Neural progenitor cell (in vitro differentiated cells): Measurements from ENCODE around the gene SAMD3. TPM values are rescaled to one million over a fixed set of nuclear protein-coding genes. Genes with fewer than 3 reads are reported as not detected.
"Not testable (repeated sequence)": the region's sequence is repeated elsewhere in the genome, so short reads cannot be mapped to it uniquely, and the experiment has no call there.

Experiments
- DNase-seq: peaks from one replicate; pipeline ENCODE4 v3.0.0-alpha.2; 2016; ENCODE audit warnings: low spot score
- H2AFZ ChIP-seq: fragments of 200-600 bp; sonication (generic); replicated peaks from 2 replicates; pipeline ENCODE4 v1.6.1; 2016; ENCODE audit warnings: antibody characterized with exemption
- H3F3A ChIP-seq: fragments of 200-600 bp; sonication (generic); 2 replicates; pipeline ENCODE4 v1.6.1; 2016; ENCODE audit warnings: antibody characterized with exemption, low read depth
- H3K27ac ChIP-seq: fragments of 200-600 bp; sonication (generic); 2 replicates; pipeline ENCODE4 v1.5.1; 2016; ENCODE audit warnings: mild to moderate bottlenecking
- H3K27me3 ChIP-seq: fragments of 200-600 bp; sonication (generic); 2 replicates; pipeline ENCODE4 v1.6.1; 2016; ENCODE audit warnings: mild to moderate bottlenecking, moderate library complexity
- H3K36me3 ChIP-seq: fragments of 200-600 bp; sonication (generic); 2 replicates; pipeline ENCODE4 v1.5.1; 2016
- H3K4me1 ChIP-seq: fragments of 200-600 bp; sonication (generic); 2 replicates; pipeline ENCODE4 v1.6.1; 2016; ENCODE audit warnings: mixed run types
- H3K4me2 ChIP-seq: fragments of 200-600 bp; sonication (generic); 2 replicates; pipeline ENCODE4 v1.6.1; 2016
- H3K4me3 ChIP-seq: fragments of 200-600 bp; sonication (generic); 2 replicates; pipeline ENCODE4 v1.5.1; 2016
- H3K79me2 ChIP-seq: fragments of 200-600 bp; sonication (generic); 2 replicates; pipeline ENCODE4 v1.6.1; 2016; ENCODE audit warnings: low read depth
- H3K9ac ChIP-seq: fragments of 200-600 bp; sonication (generic); 2 replicates; pipeline ENCODE4 v1.6.1; 2016
- H3K9me3 ChIP-seq: fragments of 200-600 bp; sonication (generic); 2 replicates; pipeline ENCODE4 v1.5.1; 2016; ENCODE audit warnings: low read depth
- H4K20me1 ChIP-seq: fragments of 200-600 bp; sonication (generic); 2 replicates; pipeline ENCODE4 v1.6.1; 2016; ENCODE audit warnings: low read depth
- H3K27ac Mint-ChIP-seq: 3 replicates; pipeline ENCODE4 v1.8.0; 2021; ENCODE audit warnings: mixed read lengths
- H3K27me3 Mint-ChIP-seq: 2 replicates; pipeline ENCODE4 v1.8.0; 2022; ENCODE audit warnings: low read depth, mild to moderate bottlenecking, inconsistent platforms, moderate library complexity, mixed read lengths; ENCODE audit not compliant: insufficient read depth
- H3K36me3 Mint-ChIP-seq: 3 replicates; pipeline ENCODE4 v1.8.0; 2021; ENCODE audit warnings: mixed read lengths
- H3K4me1 Mint-ChIP-seq: 3 replicates; pipeline ENCODE4 v1.8.0; 2021; ENCODE audit warnings: mixed read lengths
- H3K4me3 Mint-ChIP-seq: 3 replicates; pipeline ENCODE4 v1.8.0; 2021; ENCODE audit warnings: mild to moderate bottlenecking, moderate library complexity, mixed read lengths
- H3K9me3 Mint-ChIP-seq: 3 replicates; pipeline ENCODE4 v1.8.0; 2020; ENCODE audit warnings: mixed read lengths
- CTCF ChIP-seq: fragments of 200-600 bp; sonication (generic); IDR thresholded peaks from 2 replicates; pipeline ENCODE4 v1.5.1; 2017; ENCODE audit warnings: antibody characterized with exemption, mild to moderate bottlenecking
- EZH2 ChIP-seq: fragments of 200-600 bp; sonication (generic); IDR thresholded peaks from 2 replicates; pipeline ENCODE4 v1.6.1; 2017; ENCODE audit warnings: antibody characterized with exemption, mild to moderate bottlenecking, moderate library complexity
- EZH2phosphoT487 ChIP-seq: fragments of 200-600 bp; sonication (generic); IDR thresholded peaks from 2 replicates; pipeline ENCODE4 v1.6.1; 2017; ENCODE audit warnings: antibody characterized with exemption
- total RNA-seq: library from RNA; depleted of rRNA; stranded (reverse); fragments of >200 nt; gene quantifications from 2 replicates; pipeline ENCODE4 v1.2.3, GENCODE V29; 2015; ENCODE audit warnings: low replicate concordance

SAMD3 gene
- total RNA-seq, 1 donor from 2014 or later: 2.0 TPM

- H3K4me1 ChIP-seq: no peaks in the 10 kb centered on the region
- no peaks in the 10 kb centered on the region for H3K36me3 ChIP-seq
- H2AFZ ChIP-seq: no peak overlapping the region
- H3K4me1 Mint-ChIP-seq: no peaks in the 10 kb centered on the region
- no peaks in the 10 kb centered on the region for H3K9me3 ChIP-seq
- H3K36me3 Mint-ChIP-seq: peaks cover 2% of the 10 kb centered on the region
- H3K27ac ChIP-seq: no peak overlapping the region
- DNase-seq: no peak
- H3K4me3 Mint-ChIP-seq: no peak overlapping the region
- peaks cover 12% of the 10 kb centered on the region for H3K9me3 Mint-ChIP-seq
- H4K20me1 ChIP-seq: no peaks in the 10 kb centered on the region
- no peak overlapping the region for H3K4me3 ChIP-seq
- no peaks in the 10 kb centered on the region for H3K79me2 ChIP-seq
- H3F3A ChIP-seq: no peaks in the 10 kb centered on the region
- no peaks in the 10 kb centered on the region for H3K27me3 Mint-ChIP-seq
- TF ChIP-seq EZH2 (no peak), EZH2phosphoT487 (no peak), CTCF (no peak)
- H3K9ac ChIP-seq: no peak overlapping the region
- H3K27ac Mint-ChIP-seq: no peak overlapping the region
- no peaks in the 10 kb centered on the region for H3K27me3 ChIP-seq
- H3K4me2 ChIP-seq: no peak overlapping the region
Measured at GRCh38 chr6:130262008-130262407, 39.3 kb upstream of the SAMD3 start.

GRCh38 chr6:130261558-130261957 lies 38.8 kb upstream of the SAMD3 start:
- not testable (repeated sequence) for H3K4me3 ChIP-seq, H3K36me3 ChIP-seq, DNase-seq, H3K4me1 ChIP-seq, H3K36me3 Mint-ChIP-seq, H3K27ac ChIP-seq, H3K9ac ChIP-seq, H3K79me2 ChIP-seq, H3K27me3 ChIP-seq, H3K27me3 Mint-ChIP-seq, H3K4me3 Mint-ChIP-seq, H3K4me1 Mint-ChIP-seq, H3K9me3 ChIP-seq, H2AFZ ChIP-seq, H4K20me1 ChIP-seq, H3K4me2 ChIP-seq, H3K27ac Mint-ChIP-seq, H3F3A ChIP-seq
- H3K9me3 Mint-ChIP-seq: peaks cover 12% of the 10 kb centered on the region

DNA sequence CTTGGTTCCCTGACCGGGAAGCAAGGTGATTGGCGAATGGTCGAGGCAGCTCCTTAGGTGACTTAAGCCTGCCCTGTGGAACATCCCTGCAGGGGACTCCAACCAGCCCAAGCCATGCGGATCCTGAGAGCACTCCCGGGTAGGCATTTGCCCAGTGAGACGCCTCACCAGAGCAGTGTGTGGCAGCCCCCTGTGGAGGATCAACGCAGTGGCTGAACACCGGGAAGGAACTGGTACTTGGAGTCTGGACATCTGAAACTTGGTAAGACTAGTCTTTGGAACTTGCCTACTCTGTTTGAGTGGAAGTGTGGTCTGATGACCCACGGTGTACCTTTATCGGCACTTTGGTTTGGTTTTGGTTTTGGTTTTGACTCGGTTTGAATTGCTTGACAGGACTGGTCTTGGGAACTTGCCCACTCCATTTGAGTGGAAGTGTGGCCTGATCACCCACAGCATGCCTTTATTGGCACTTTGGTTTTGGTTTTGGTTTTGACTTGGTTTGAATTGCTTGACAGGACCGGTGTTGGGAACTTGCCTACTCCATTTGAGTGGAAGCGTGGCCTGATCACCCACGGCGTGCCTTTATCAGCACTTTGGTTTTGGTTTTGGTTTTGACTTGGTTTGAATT lies 38.0 kb upstream of the SAMD3 start:
- H4K20me1 ChIP-seq, H3K9me3 ChIP-seq, H3K27me3 Mint-ChIP-seq, H3K27ac Mint-ChIP-seq, H3K4me1 Mint-ChIP-seq, H3K36me3 Mint-ChIP-seq, DNase-seq, H3K27ac ChIP-seq, H3K79me2 ChIP-seq, H3K36me3 ChIP-seq, H3K4me2 ChIP-seq, H3K4me3 Mint-ChIP-seq, H3K27me3 ChIP-seq, H3F3A ChIP-seq, H2AFZ ChIP-seq, H3K4me1 ChIP-seq, H3K9ac ChIP-seq, H3K4me3 ChIP-seq: not testable (repeated sequence)
- H3K9me3 Mint-ChIP-seq: peaks cover 12% of the 10 kb centered on the region

DNA sequence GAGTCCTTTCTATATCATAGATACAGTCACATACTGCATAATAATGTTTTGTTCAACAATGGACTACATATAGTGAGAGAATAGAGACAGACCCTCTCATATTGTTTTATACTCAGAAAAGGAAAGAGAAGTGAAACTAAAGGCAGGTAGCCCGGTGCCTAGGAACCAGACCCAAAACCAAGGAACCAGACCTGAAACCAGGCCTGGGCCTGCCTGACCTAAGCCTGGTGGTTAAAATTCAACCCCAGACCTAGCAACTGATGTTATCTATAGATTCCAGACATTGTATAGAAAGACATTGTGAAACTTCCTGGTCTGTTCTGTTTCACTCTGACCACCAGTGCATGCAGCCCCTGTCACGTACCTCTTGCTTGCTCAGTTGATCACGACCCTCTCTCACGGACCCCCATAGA lies 37.3 kb upstream of the SAMD3 start:
- H3K27me3 Mint-ChIP-seq, H2AFZ ChIP-seq, H4K20me1 ChIP-seq, H3K4me1 Mint-ChIP-seq, H3K4me1 ChIP-seq, H3K4me3 ChIP-seq, H3K4me2 ChIP-seq, H3K27ac Mint-ChIP-seq, H3K27me3 ChIP-seq, H3K9ac ChIP-seq, H3K36me3 ChIP-seq, H3K79me2 ChIP-seq, H3K36me3 Mint-ChIP-seq, H3K27ac ChIP-seq, H3K9me3 ChIP-seq, H3F3A ChIP-seq, H3K4me3 Mint-ChIP-seq, DNase-seq: not testable (repeated sequence)
- H3K9me3 Mint-ChIP-seq: peaks cover 12% of the 10 kb centered on the region

- Histone ChIP-seq H3K27ac (no peak overlapping the region), H4K20me1 (no peaks in the 10 kb centered on the region), H3K36me3 (no peaks in the 10 kb centered on the region), H3K4me3 (no peak overlapping the region), H3K27me3 (no peaks in the 10 kb centered on the region), H3K79me2 (no peaks in the 10 kb centered on the region), H3K4me1 (no peaks in the 10 kb centered on the region), H3K4me2 (no peak overlapping the region), H3K9ac (no peak overlapping the region), H2AFZ (no peak overlapping the region), H3F3A (no peaks in the 10 kb centered on the region), H3K9me3 (no peaks in the 10 kb centered on the region)
- peaks cover 12% of the 10 kb centered on the region for H3K9me3 Mint-ChIP-seq
- no peak overlapping the region for H3K4me3 Mint-ChIP-seq
- no peak for DNase-seq
- TF ChIP-seq EZH2phosphoT487 (no peak), EZH2 (no peak), CTCF (no peak)
- no peaks in the 10 kb centered on the region for H3K4me1 Mint-ChIP-seq
- no peaks in the 10 kb centered on the region for H3K27me3 Mint-ChIP-seq
- H3K27ac Mint-ChIP-seq: no peak overlapping the region
- peaks cover 2% of the 10 kb centered on the region for H3K36me3 Mint-ChIP-seq
Measured at GRCh38 chr6:130259557-130259956, 36.8 kb upstream of the SAMD3 start.
